Tibial nerve (tissue), 4 donors: ENCODE results near the gene ALOX5AP.

ENCODE experiments used
- CTCF ChIP-seq, 5 experiments: fragments of 200-600 bp in 3 of 5; fragments of 450-650 bp in 2 of 5; sonication (generic) in 3 of 5; IDR thresholded peaks; one replicate each; pipeline ENCODE4 v1.5.1; 2016 to 2019; ENCODE audit warnings: antibody characterized with exemption in 5 of 5, mild to moderate bottlenecking in 3 of 5, moderate library complexity in 2 of 5
- EP300 ChIP-seq, 2 donors: sonication (generic); formaldehyde crosslinking; IDR thresholded peaks; one replicate each; pipeline ENCODE4 v1.6.1; 2017; ENCODE audit warnings: antibody characterized with exemption in 2 of 2, mild to moderate bottlenecking in 1 of 2

- no peak for TF ChIP-seq CTCF (IDR thresholded peaks at IDR 0.05)
- TF ChIP-seq EP300 (IDR thresholded peaks at IDR 0.05) = no peak
Measured at GRCh38 chr13:30786648-30787047, 51.3 kb downstream of the ALOX5AP start.
